ENCODE data around the gene MMEL1.
"Not testable (repeated sequence)": the region's sequence is repeated elsewhere in the genome, so short reads cannot be mapped to it uniquely, and the experiment has no call there.

MMEL1 gene

GRCh38 chr1:2554621-2555387, 78.0 kb downstream of the MMEL1 start:
- DNase-seq, result no peak

- DNase-seq, result no peak
These were observed 78.8 kb downstream of the MMEL1 start for GRCh38 chr1:2553871-2554620.

- DNase-seq, result not testable (repeated sequence)
These were observed 79.7 kb downstream of the MMEL1 start for GRCh38 chr1:2553076-2553475.

GRCh38 chr1:2552189-2552588, 80.6 kb downstream of the MMEL1 start:
- no peak for DNase-seq

- not testable (repeated sequence) for DNase-seq
These were observed 81.3 kb downstream of the MMEL1 start for GRCh38 chr1:2551544-2551943.

- not testable (repeated sequence) for DNase-seq
These were observed 82.4 kb downstream of the MMEL1 start for GRCh38 chr1:2550309-2550861.

GRCh38 chr1:2549367-2550029, 83.3 kb downstream of the MMEL1 start:
- DNase-seq, result not testable (repeated sequence)

- no peak for DNase-seq
These were observed 84.7 kb downstream of the MMEL1 start for GRCh38 chr1:2548068-2548589.

GRCh38 chr1:2547210-2548067, 85.4 kb downstream of the MMEL1 start:
- DNase-seq, result no peak

- no peak for DNase-seq
These were observed 86.2 kb downstream of the MMEL1 start for GRCh38 chr1:2546515-2547209.

GRCh38 chr1:2545754-2546514, 86.9 kb downstream of the MMEL1 start:
- no peak for DNase-seq

- no peak for DNase-seq
These were observed 87.8 kb downstream of the MMEL1 start for GRCh38 chr1:2544875-2545640.

- DNase-seq, result no peak
These were observed 88.5 kb downstream of the MMEL1 start for GRCh38 chr1:2544093-2544874.

- DNase-seq, result no peak
These were observed 89.2 kb downstream of the MMEL1 start for GRCh38 chr1:2543543-2544092.

- DNase-seq, result no peak
These were observed 90.4 kb downstream of the MMEL1 start for GRCh38 chr1:2542246-2542915.

GRCh38 chr1:2541619-2542245, 91.1 kb downstream of the MMEL1 start:
- DNase-seq, result no peak

- DNase-seq, result no peak
These were observed 91.9 kb downstream of the MMEL1 start for GRCh38 chr1:2540816-2541492.

All from cerebellar nuclear complex (tissue), 1 donor.